ENCODE data around the gene ARL2. TPM values are rescaled to one million over a fixed set of nuclear protein-coding genes. Genes with fewer than 3 reads are reported as not detected.
"Not testable (repeated sequence)": the region's sequence is repeated elsewhere in the genome, so short reads cannot be mapped to it uniquely, and the experiment has no call there.

The ARL2 gene
- total RNA-seq, 1 experiment from 2014 or later, result 88.5 TPM

GRCh38 chr11:64999478-64999877, 14.5 kb upstream of the ARL2 start:
- no peak for DNase-seq (ENCODE audit: low read depth, low spot score)
- in situ Hi-C loops (cut with HindIII; ENCODE audit: low pct_unique_long_range_greater_than_20kb, low sequenced_read_pairs), result no loop called here

GRCh38 chr11:65002706-65003105, 11.3 kb upstream of the ARL2 start:
- DNase-seq (ENCODE audit: low read depth, low spot score), result no peak

GRCh38 chr11:65003282-65003681, 10.7 kb upstream of the ARL2 start:
- in situ Hi-C loops (cut with HindIII; ENCODE audit: low pct_unique_long_range_greater_than_20kb, low sequenced_read_pairs), result no loop called here
- no peak for DNase-seq (ENCODE audit: low read depth, low spot score)

More at GRCh38 chr11:65002706-65003105, 11.3 kb upstream of the ARL2 start:
- in situ Hi-C loops (cut with HindIII; ENCODE audit: low pct_unique_long_range_greater_than_20kb, low sequenced_read_pairs), result no loop called here

- DNase-seq (ENCODE audit: low read depth, low spot score); in situ Hi-C loops (cut with HindIII; ENCODE audit: low pct_unique_long_range_greater_than_20kb, low sequenced_read_pairs): not testable (repeated sequence)
These were observed 10.0 kb upstream of the ARL2 start for GRCh38 chr11:65003968-65004367.

- in situ Hi-C loops (cut with HindIII; ENCODE audit: low pct_unique_long_range_greater_than_20kb, low sequenced_read_pairs), result no loop called here
These were observed 5.9 kb upstream of the ARL2 start for GRCh38 chr11:65008016-65008415.

GRCh38 chr11:65008873-65009272, 5.1 kb upstream of the ARL2 start:
- in situ Hi-C loops (cut with HindIII; ENCODE audit: low pct_unique_long_range_greater_than_20kb, low sequenced_read_pairs), result no loop called here

More at GRCh38 chr11:65008016-65008415, 5.9 kb upstream of the ARL2 start:
- DNase-seq (ENCODE audit: low read depth, low spot score), result no peak

GRCh38 chr11:65013130-65013887, 651 bp upstream of the ARL2 start:
- in situ Hi-C loops (cut with HindIII; ENCODE audit: low pct_unique_long_range_greater_than_20kb, low sequenced_read_pairs), result no loop called here
- peak; percentile 79 for DNase-seq (ENCODE audit: low read depth, low spot score)

More at GRCh38 chr11:65008873-65009272, 5.1 kb upstream of the ARL2 start:
- DNase-seq (ENCODE audit: low read depth, low spot score), result no peak

- in situ Hi-C loops (cut with HindIII; ENCODE audit: low pct_unique_long_range_greater_than_20kb, low sequenced_read_pairs), result no loop called here
These were observed 817 bp downstream of the ARL2 start for GRCh38 chr11:65014726-65015227.

GRCh38 chr11:65016705-65017104, 2.7 kb downstream of the ARL2 start:
- no peak for DNase-seq (ENCODE audit: low read depth, low spot score)
- in situ Hi-C loops (cut with HindIII; ENCODE audit: low pct_unique_long_range_greater_than_20kb, low sequenced_read_pairs), result no loop called here

More at GRCh38 chr11:65014726-65015227, 817 bp downstream of the ARL2 start:
- DNase-seq (ENCODE audit: low read depth, low spot score), result no peak

GRCh38 chr11:65017937-65018336, 4.0 kb downstream of the ARL2 start:
- in situ Hi-C loops (cut with HindIII; ENCODE audit: low pct_unique_long_range_greater_than_20kb, low sequenced_read_pairs), result no loop called here
- no peak for DNase-seq (ENCODE audit: low read depth, low spot score)

- no peak for DNase-seq (ENCODE audit: low read depth, low spot score)
- in situ Hi-C loops (cut with HindIII; ENCODE audit: low pct_unique_long_range_greater_than_20kb, low sequenced_read_pairs), result no loop called here
These were observed 5.9 kb downstream of the ARL2 start for GRCh38 chr11:65019824-65020223.

GRCh38 chr11:65021003-65021402, 7.0 kb downstream of the ARL2 start:
- in situ Hi-C loops (cut with HindIII; ENCODE audit: low pct_unique_long_range_greater_than_20kb, low sequenced_read_pairs), result no loop called here

GRCh38 chr11:65021509-65021908, 7.5 kb downstream of the ARL2 start:
- in situ Hi-C loops (cut with HindIII; ENCODE audit: low pct_unique_long_range_greater_than_20kb, low sequenced_read_pairs), result no loop called here
- no peak for DNase-seq (ENCODE audit: low read depth, low spot score)

More at GRCh38 chr11:65021003-65021402, 7.0 kb downstream of the ARL2 start:
- no peak for DNase-seq (ENCODE audit: low read depth, low spot score)

- DNase-seq (ENCODE audit: low read depth, low spot score); in situ Hi-C loops (cut with HindIII; ENCODE audit: low pct_unique_long_range_greater_than_20kb, low sequenced_read_pairs): not testable (repeated sequence)
These were observed 9.5 kb downstream of the ARL2 start for GRCh38 chr11:65023502-65023901.

GRCh38 chr11:65026810-65027209, 12.8 kb downstream of the ARL2 start:
- in situ Hi-C loops (cut with HindIII; ENCODE audit: low pct_unique_long_range_greater_than_20kb, low sequenced_read_pairs), result no loop called here
- DNase-seq (ENCODE audit: low read depth, low spot score), result no peak

- in situ Hi-C loops (cut with HindIII; ENCODE audit: low pct_unique_long_range_greater_than_20kb, low sequenced_read_pairs), result no loop called here
- peak; percentile 93 for DNase-seq (ENCODE audit: low read depth, low spot score)
These were observed 13.5 kb downstream of the ARL2 start, which contains the start of gene SNX15 for GRCh38 chr11:65027213-65028067. Gene SNX15 (plus strand): TSS chr11:65027439. CDS start chr11:65027538, 99 bp downstream.

- in situ Hi-C loops (cut with HindIII; ENCODE audit: low pct_unique_long_range_greater_than_20kb, low sequenced_read_pairs), result no loop called here
These were observed 18.3 kb downstream of the ARL2 start for GRCh38 chr11:65032216-65032615.

GRCh38 chr11:65034423-65034822, 20.5 kb downstream of the ARL2 start:
- in situ Hi-C loops (cut with HindIII; ENCODE audit: low pct_unique_long_range_greater_than_20kb, low sequenced_read_pairs), result no loop called here
- no peak for DNase-seq (ENCODE audit: low read depth, low spot score)

More at GRCh38 chr11:65032216-65032615, 18.3 kb downstream of the ARL2 start:
- no peak for DNase-seq (ENCODE audit: low read depth, low spot score)
